Osteoblast (primary cell): ENCODE results near the gene CLDN14. TPM values are rescaled to one million over a fixed set of nuclear protein-coding genes. Genes with fewer than 3 reads are reported as not detected.

ENCODE experiments used
- DNase-seq: peaks from one replicate; pipeline ENCODE4 v3.0.0; 2011; ENCODE audit warnings: low spot score, mixed read lengths; ENCODE audit not compliant: insufficient read length; ENCODE audit errors: missing footprints
- H2AFZ ChIP-seq: 2 replicates; pipeline ENCODE4 v1.6.0; 2011; ENCODE audit warnings: mild to moderate bottlenecking, low read length
- H3K27ac ChIP-seq: 2 replicates; pipeline ENCODE4 v1.5.1; 2011; ENCODE audit warnings: mild to moderate bottlenecking, low read depth, low read length, moderate library complexity
- H3K27me3 ChIP-seq: 2 replicates; pipeline ENCODE4 v1.6.0; 2012; ENCODE audit warnings: mild to moderate bottlenecking, control low read depth, inconsistent platforms, low read length, moderate library complexity; ENCODE audit not compliant: insufficient read depth
- H3K36me3 ChIP-seq: 2 replicates; pipeline ENCODE4 v1.5.1; 2011; ENCODE audit warnings: mild to moderate bottlenecking, low read length, control low read depth, moderate library complexity; ENCODE audit not compliant: insufficient read depth
- H3K4me1 ChIP-seq: 2 replicates; pipeline ENCODE4 v1.5.1; 2011; ENCODE audit warnings: mild to moderate bottlenecking, low read length, control low read depth, moderate library complexity; ENCODE audit not compliant: insufficient read depth
- H3K4me2 ChIP-seq: 2 replicates; pipeline ENCODE4 v1.6.0; 2011; ENCODE audit warnings: mild to moderate bottlenecking, low read length; ENCODE audit not compliant: insufficient read depth
- H3K4me3 ChIP-seq: fragments of 200-600 bp; sonication (generic); 3 replicates; pipeline ENCODE4 v1.5.1; 2012; ENCODE audit warnings: mild to moderate bottlenecking, low read length, inconsistent platforms; ENCODE audit not compliant: insufficient read depth
- H3K79me2 ChIP-seq: 2 replicates; pipeline ENCODE4 v1.6.0; 2012; ENCODE audit warnings: mild to moderate bottlenecking, low read length, control low read depth, inconsistent platforms; ENCODE audit not compliant: insufficient read depth
- H3K9me3 ChIP-seq: 2 replicates; pipeline ENCODE4 v1.5.1; 2011; ENCODE audit warnings: low read depth, low read length, control low read depth
- H4K20me1 ChIP-seq: 2 replicates; pipeline ENCODE4 v1.6.0; 2012; ENCODE audit warnings: mild to moderate bottlenecking, low read length, control low read depth; ENCODE audit not compliant: insufficient read depth
- CTCF ChIP-seq: IDR thresholded peaks from 2 replicates; pipeline ENCODE4 v1.5.1; 2011; ENCODE audit warnings: mild to moderate bottlenecking, low read depth, low read length, moderate library complexity; ENCODE audit errors: extremely low read depth
- total RNA-seq: library from RNA; depleted of rRNA; stranded (reverse); fragments of >200 nt; gene quantifications from 2 replicates; pipeline ENCODE4 v1.2.3, GENCODE V29; 2012

CLDN14 gene
- total RNA-seq, 1 donor: 0.36 TPM

- no peak for TF ChIP-seq CTCF
- H3K36me3 ChIP-seq: no peaks in the 10 kb centered on the region
- H3K9me3 ChIP-seq: no peaks in the 10 kb centered on the region
- H3K4me3 ChIP-seq: no peak overlapping the region
- no peak overlapping the region for H2AFZ ChIP-seq
- no peaks in the 10 kb centered on the region for H3K79me2 ChIP-seq
- H4K20me1 ChIP-seq: no peaks in the 10 kb centered on the region
- H3K27me3 ChIP-seq: peaks cover 25% of the 10 kb centered on the region
- H3K4me2 ChIP-seq: no peak overlapping the region
- H3K27ac ChIP-seq: no peak overlapping the region
- H3K4me1 ChIP-seq: no peaks in the 10 kb centered on the region
- no peak for DNase-seq
Measured at GRCh38 chr21:36524477-36524876, 44.6 kb upstream of the CLDN14 start.

DNA sequence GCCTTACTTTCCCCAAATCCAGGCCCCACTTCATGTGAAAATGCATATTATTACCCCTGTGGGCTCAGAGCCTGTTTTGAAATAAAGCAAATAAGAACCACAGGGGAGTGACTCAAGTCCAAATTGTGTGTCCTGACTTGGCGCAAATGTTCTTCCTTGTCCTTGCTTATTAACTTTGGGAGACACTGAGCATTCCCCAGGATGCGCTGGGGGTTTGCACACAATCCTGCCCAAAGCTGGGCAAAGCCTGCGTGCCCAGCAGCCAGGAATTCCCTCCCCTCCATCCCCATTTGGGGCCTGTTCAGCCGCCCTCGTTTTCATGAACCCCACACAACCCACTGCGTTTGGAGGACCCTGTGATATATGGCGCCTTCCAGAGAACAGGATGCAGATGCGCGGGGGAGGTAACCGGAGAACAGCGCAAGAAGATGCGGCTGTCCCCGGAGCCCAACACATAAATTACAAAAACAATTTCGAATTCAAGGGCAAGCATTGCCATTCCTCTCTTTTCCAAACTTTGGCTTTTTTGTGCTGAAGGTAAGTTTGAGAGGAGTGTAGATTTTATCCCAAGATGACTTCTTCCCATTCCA, 42.4 kb upstream of the CLDN14 start:
- no peak for TF ChIP-seq CTCF
- H3K4me1 ChIP-seq: no peaks in the 10 kb centered on the region
- H3K4me3 ChIP-seq: no peak overlapping the region
- no peak for DNase-seq
- no peak overlapping the region for H3K4me2 ChIP-seq
- no peak overlapping the region for H2AFZ ChIP-seq
- peaks cover 12% of the 10 kb centered on the region for H3K27me3 ChIP-seq
- H3K9me3 ChIP-seq: no peaks in the 10 kb centered on the region
- H3K79me2 ChIP-seq: no peaks in the 10 kb centered on the region
- H3K27ac ChIP-seq: no peak overlapping the region
- no peaks in the 10 kb centered on the region for H3K36me3 ChIP-seq
- no peaks in the 10 kb centered on the region for H4K20me1 ChIP-seq

- Histone ChIP-seq H2AFZ (no peak overlapping the region), H3K36me3 (no peaks in the 10 kb centered on the region), H3K79me2 (no peaks in the 10 kb centered on the region)
Measured at GRCh38 chr21:36518883-36519492, 39.1 kb upstream of the CLDN14 start.

More at GRCh38 chr21:36518883-36519492, 39.1 kb upstream of the CLDN14 start:
- H3K27ac ChIP-seq: no peak overlapping the region
- H3K4me1 ChIP-seq: no peaks in the 10 kb centered on the region
- no peaks in the 10 kb centered on the region for H4K20me1 ChIP-seq
- H3K9me3 ChIP-seq: no peaks in the 10 kb centered on the region
- TF ChIP-seq CTCF: no peak
- no peak overlapping the region for H3K4me3 ChIP-seq
- H3K4me2 ChIP-seq: no peak overlapping the region
- DNase-seq: no peak
- peaks cover 6% of the 10 kb centered on the region for H3K27me3 ChIP-seq
